Measurements from ENCODE around the gene TSPAN13.
A peak's percentile ranks its signal among the peaks of the same experiment; 100 is the strongest.

The TSPAN13 gene

DNA sequence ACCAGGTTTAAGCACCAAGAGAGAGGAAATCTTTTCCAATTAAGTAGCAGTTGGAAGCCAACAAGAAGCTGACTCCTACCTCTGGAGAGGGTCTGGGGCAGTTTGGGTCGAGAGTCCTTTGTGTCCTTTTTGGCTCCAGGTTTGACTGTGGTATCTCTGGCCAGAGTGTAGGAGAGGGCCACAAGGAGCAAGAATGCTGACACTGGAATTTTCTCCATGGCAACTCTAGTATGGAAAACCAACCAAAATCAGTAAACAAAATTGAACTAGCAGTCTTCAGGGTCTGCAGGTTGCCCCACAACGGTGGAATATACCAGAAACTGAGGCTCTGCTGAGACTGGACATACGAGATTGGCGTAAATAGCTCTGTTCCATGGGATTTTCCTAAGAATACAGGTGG, 48.0 kb downstream of the TSPAN13 start:
- no peak for DNase-seq
- TF ChIP-seq, protein P1, sequence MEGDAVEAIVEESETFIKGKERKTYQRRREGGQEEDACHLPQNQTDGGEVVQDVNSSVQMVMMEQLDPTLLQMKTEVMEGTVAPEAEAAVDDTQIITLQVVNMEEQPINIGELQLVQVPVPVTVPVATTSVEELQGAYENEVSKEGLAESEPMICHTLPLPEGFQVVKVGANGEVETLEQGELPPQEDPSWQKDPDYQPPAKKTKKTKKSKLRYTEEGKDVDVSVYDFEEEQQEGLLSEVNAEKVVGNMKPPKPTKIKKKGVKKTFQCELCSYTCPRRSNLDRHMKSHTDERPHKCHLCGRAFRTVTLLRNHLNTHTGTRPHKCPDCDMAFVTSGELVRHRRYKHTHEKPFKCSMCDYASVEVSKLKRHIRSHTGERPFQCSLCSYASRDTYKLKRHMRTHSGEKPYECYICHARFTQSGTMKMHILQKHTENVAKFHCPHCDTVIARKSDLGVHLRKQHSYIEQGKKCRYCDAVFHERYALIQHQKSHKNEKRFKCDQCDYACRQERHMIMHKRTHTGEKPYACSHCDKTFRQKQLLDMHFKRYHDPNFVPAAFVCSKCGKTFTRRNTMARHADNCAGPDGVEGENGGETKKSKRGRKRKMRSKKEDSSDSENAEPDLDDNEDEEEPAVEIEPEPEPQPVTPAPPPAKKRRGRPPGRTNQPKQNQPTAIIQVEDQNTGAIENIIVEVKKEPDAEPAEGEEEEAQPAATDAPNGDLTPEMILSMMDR (IDR thresholded peaks at IDR 0.05), result no peak
- H3K27me3 Mint-ChIP-seq (ENCODE audit: low read depth, poor library complexity), result peaks cover 5% of the 10 kb centered on the region
- H3K9me3 Mint-ChIP-seq, result no peaks in the 10 kb centered on the region
- H3K36me3 Mint-ChIP-seq (ENCODE audit: low read depth), result no peaks in the 10 kb centered on the region
- H3K4me1 Mint-ChIP-seq, result peaks cover 35% of the 10 kb centered on the region
- H3K4me3 Mint-ChIP-seq, result no peak overlapping the region
- no peak overlapping the region for H3K27ac Mint-ChIP-seq

DNA sequence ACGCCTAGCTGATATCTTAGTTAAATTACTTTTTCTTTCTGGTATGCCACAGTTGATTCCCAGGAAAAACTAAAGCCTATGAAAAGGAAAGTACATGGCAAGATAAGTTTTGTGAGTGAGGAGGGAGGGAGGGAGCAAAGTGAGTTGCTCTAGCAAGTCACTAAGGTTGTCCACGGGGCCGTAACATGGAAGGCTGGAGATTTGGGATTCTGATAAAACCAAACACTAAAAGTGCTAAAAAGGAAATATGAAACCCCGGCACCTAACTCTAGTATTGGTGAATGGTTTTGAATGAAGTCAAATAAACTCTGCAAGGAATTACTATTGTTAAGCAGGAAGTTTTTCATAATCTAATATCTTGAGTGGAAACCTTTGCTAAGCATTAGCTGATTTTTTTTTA, 49.6 kb downstream of the TSPAN13 start:
- no peak for DNase-seq
- H3K4me3 Mint-ChIP-seq, result no peak overlapping the region
- no peak overlapping the region for H3K27ac Mint-ChIP-seq
- H3K27me3 Mint-ChIP-seq (ENCODE audit: low read depth, poor library complexity), result peaks cover 4% of the 10 kb centered on the region
- TF ChIP-seq, protein P1 (IDR thresholded peaks at IDR 0.05), result no peak
- H3K4me1 Mint-ChIP-seq, result peaks cover 35% of the 10 kb centered on the region
- no peaks in the 10 kb centered on the region for H3K9me3 Mint-ChIP-seq
- H3K36me3 Mint-ChIP-seq (ENCODE audit: low read depth), result no peaks in the 10 kb centered on the region

DNA sequence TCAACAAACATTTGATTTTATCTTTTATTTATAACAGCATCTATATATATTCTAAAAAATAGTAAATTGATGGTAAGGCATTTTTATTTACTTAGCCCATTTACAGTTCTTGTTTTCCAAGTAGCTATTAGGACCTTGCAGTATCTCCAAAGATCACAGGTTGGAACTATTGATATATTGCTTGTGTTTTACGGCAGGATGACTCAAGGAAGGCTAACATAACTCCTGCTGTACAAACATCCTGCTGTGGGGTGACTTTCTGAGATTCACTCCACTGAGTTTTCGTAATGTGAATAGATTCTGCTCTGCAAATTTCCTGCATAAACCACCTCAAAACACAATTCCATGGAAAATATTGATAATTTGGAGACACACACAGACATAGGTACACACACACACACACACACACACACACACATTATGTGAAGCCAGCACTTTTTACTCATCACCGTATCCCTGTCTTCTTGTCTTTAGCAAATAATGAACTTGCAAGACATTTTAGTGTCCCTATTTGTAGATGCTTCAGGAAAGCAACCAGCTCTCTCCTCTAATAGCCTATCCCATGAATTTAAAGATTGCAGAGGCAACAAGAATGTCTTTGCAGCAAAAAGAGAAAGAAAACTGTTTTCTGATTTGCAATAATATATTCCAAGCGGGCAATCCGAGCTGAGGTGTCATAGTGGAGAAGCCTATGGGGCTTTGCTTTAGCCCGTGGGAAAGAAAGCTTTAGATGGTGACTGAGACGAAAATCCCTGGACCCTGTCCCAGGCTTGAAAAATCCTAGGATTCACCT, 50.5 kb downstream of the TSPAN13 start:
- Mint-ChIP-seq H3K4me3 (no peak overlapping the region), H3K27me3 (ENCODE audit: low read depth, poor library complexity) (peaks cover 4% of the 10 kb centered on the region), H3K9me3 (no peaks in the 10 kb centered on the region), H3K36me3 (ENCODE audit: low read depth) (no peaks in the 10 kb centered on the region), H3K27ac (peak overlapping the region; percentile 86), H3K4me1 (peaks cover 35% of the 10 kb centered on the region)
- TF ChIP-seq, protein P1 (IDR thresholded peaks at IDR 0.05), result no peak
- no peak for DNase-seq

DNA sequence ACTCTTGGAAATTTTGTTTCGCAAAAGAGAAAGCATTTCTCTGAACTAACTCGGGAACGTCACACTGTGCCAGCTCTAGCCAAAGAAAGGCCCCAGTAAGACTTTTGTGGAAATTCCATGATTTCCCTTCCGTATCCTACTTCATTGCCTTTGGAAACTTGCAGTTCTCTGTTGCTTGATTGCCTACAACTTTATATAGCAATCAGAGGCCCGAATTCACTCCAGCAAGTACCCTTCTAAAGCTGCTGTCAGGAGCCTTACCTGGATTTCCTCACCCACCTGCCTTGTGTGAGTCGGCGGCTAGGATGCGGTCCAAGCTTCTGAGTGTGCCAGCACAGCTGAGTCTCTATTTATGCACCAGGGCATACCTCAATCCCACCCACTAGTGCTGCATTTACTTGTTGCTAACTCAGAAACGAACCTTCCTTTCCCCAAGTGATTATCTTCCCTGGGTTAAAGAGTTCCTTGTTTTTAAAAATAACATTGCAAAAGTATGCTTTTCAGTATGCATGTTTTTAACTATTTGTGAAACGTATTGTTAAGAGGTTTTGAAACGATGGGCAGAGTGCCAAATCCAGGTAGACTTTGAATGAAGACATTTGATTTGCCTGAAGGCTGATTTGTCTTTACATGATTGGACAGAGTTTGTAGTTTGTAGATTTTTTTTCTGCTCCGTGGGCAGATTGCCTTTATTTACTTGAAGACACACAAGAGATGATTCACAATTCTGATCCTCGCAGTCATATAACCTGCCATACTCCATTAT, 51.3 kb downstream of the TSPAN13 start, which contains the start of gene AGR2:
Gene AGR2 (minus strand): TSS at position 326 of the 766 bp plus-strand sequence. CDS start 3,203 bp downstream, outside the sequence.
- peak within 1 kb of the TSS; percentile 86 for H3K27ac Mint-ChIP-seq
- H3K4me3 Mint-ChIP-seq, result no peak within 1 kb of the TSS
- DNase-seq, result no peak
- H3K36me3 Mint-ChIP-seq (ENCODE audit: low read depth), result no peaks in the 10 kb centered on the region
- TF ChIP-seq, protein P1 (IDR thresholded peaks at IDR 0.05), result no peak
- peaks cover 4% of the 10 kb centered on the region for H3K27me3 Mint-ChIP-seq (ENCODE audit: low read depth, poor library complexity)
- no peaks in the 10 kb centered on the region for H3K9me3 Mint-ChIP-seq
- H3K4me1 Mint-ChIP-seq, result peaks cover 35% of the 10 kb centered on the region

DNA sequence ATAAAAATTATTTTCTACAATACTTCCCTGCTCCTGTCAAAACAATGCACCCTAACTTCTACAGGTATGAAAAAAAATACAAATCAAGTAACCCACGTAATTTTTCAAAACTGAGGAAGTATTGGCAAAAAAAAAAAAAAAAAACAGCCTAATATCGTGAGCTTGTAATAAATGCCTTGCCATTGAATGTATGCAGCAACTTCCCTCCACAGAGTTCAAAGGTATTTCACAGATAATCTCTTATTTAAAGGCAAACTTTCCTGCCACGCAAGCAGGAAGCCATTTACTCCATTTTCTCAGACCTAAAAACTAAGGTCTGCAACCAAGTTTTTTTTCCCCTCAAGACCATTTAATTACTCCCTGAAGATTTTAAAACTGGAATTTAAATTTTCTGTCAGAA, 51.9 kb downstream of the TSPAN13 start:
- peaks cover 35% of the 10 kb centered on the region for H3K4me1 Mint-ChIP-seq
- H3K27ac Mint-ChIP-seq, result peak overlapping the region; percentile 86
- no peak overlapping the region for H3K4me3 Mint-ChIP-seq
- peaks cover 4% of the 10 kb centered on the region for H3K27me3 Mint-ChIP-seq (ENCODE audit: low read depth, poor library complexity)
- H3K9me3 Mint-ChIP-seq, result no peaks in the 10 kb centered on the region
- H3K36me3 Mint-ChIP-seq (ENCODE audit: low read depth), result no peaks in the 10 kb centered on the region
- TF ChIP-seq, protein P1 (IDR thresholded peaks at IDR 0.05), result no peak
- DNase-seq, result no peak

Data from nephron progenitor cell (in vitro differentiated cells).